ENCODE data around the gene OR6C68. TPM values are rescaled to one million over a fixed set of nuclear protein-coding genes. Genes with fewer than 3 reads are reported as not detected.

OR6C68 gene
- total RNA-seq, 1 experiment from 2014 or later, result not detected

GRCh38 chr12:55499810-55500252, 7.7 kb downstream of the OR6C68 start:
- ATAC-seq (no peak), DNase-seq (ENCODE audit: low read depth, low spot score) (no peak)
- Histone ChIP-seq H3K4me1 (ENCODE audit: control insufficient read depth, insufficient read depth, low read length) (no peaks in the 10 kb centered on the region), H3K27ac (ENCODE audit: low read length) (no peak overlapping the region), H3K27me3 (ENCODE audit: control insufficient read depth, insufficient read depth, low read length) (peaks cover 2% of the 10 kb centered on the region; the same call in 1 of the 2 replicates), H3K9me3 (ENCODE audit: control insufficient read depth, insufficient read depth, low read depth, low read length) (no peaks in the 10 kb centered on the region), H3K4me3 (ENCODE audit: low read depth in 2 of 2, low read length in 2 of 2) (no peak overlapping the region), H3K36me3 (ENCODE audit: control insufficient read depth, insufficient read depth, low read length) (no peaks in the 10 kb centered on the region)
- no TSS peak for BruUV-seq (replicated peaks)
- intact Hi-C loops (cut with micrococcal nuclease; ENCODE audit: unreplicated experiment) (no loop called here), in situ Hi-C loops (cut with HindIII; ENCODE audit: low pct_unique_long_range_greater_than_20kb, low sequenced_read_pairs) (no loop called here)
- ChIA-PET CTCF (no interaction called here), POLR2A (no interaction called here)
- no peak for TF ChIP-seq TCF7L2 (IDR thresholded peaks at IDR 0.05; ENCODE audit: low read depth, low read length)
- TF ChIP-seq SIN3A (IDR thresholded peaks at IDR 0.05; ENCODE audit: borderline replicate concordance, insufficient read depth, low read depth, low read length), result no peak
- TF ChIP-seq POLR2AphosphoS5 (IDR thresholded peaks at IDR 0.05; ENCODE audit: low read depth, low read length), result no peak

- no TSS peak for BruUV-seq (replicated peaks)
- ATAC-seq (no peak), DNase-seq (ENCODE audit: low read depth, low spot score) (no peak)
- intact Hi-C loops (cut with micrococcal nuclease; ENCODE audit: unreplicated experiment) (no loop called here), in situ Hi-C loops (cut with HindIII; ENCODE audit: low pct_unique_long_range_greater_than_20kb, low sequenced_read_pairs) (no loop called here)
- peaks cover 2% of the 10 kb centered on the region; the same call in 1 of the 2 replicates for H3K27me3 ChIP-seq (ENCODE audit: control insufficient read depth, insufficient read depth, low read length)
- H3K27ac ChIP-seq (ENCODE audit: low read length), result no peak overlapping the region
- H3K36me3 ChIP-seq (ENCODE audit: control insufficient read depth, insufficient read depth, low read length), result no peaks in the 10 kb centered on the region
- H3K9me3 ChIP-seq (ENCODE audit: control insufficient read depth, insufficient read depth, low read depth, low read length), result no peaks in the 10 kb centered on the region
- TF ChIP-seq TCF7L2 (IDR thresholded peaks at IDR 0.05; ENCODE audit: low read depth, low read length), result no peak
- no peak for TF ChIP-seq SIN3A (IDR thresholded peaks at IDR 0.05; ENCODE audit: borderline replicate concordance, insufficient read depth, low read depth, low read length)
- no peak for TF ChIP-seq POLR2AphosphoS5 (IDR thresholded peaks at IDR 0.05; ENCODE audit: low read depth, low read length)
- ChIA-PET CTCF (no interaction called here), POLR2A (no interaction called here)
- no peaks in the 10 kb centered on the region for H3K4me1 ChIP-seq (ENCODE audit: control insufficient read depth, insufficient read depth, low read length)
- no peak overlapping the region for H3K4me3 ChIP-seq (ENCODE audit: low read depth in 2 of 2, low read length in 2 of 2)
Observed at GRCh38 chr12:55501601-55502000, 9.4 kb downstream of the OR6C68 start.

GRCh38 chr12:55515696-55516095, 23.5 kb downstream of the OR6C68 start:
- Histone ChIP-seq H3K4me3 (ENCODE audit: low read depth in 2 of 2, low read length in 2 of 2) (no peak overlapping the region), H3K27ac (ENCODE audit: low read length) (no peak overlapping the region), H3K36me3 (ENCODE audit: control insufficient read depth, insufficient read depth, low read length) (no peaks in the 10 kb centered on the region), H3K4me1 (ENCODE audit: control insufficient read depth, insufficient read depth, low read length) (no peaks in the 10 kb centered on the region), H3K9me3 (ENCODE audit: control insufficient read depth, insufficient read depth, low read depth, low read length) (no peaks in the 10 kb centered on the region), H3K27me3 (ENCODE audit: control insufficient read depth, insufficient read depth, low read length) (no peaks in the 10 kb centered on the region; the same call in 1 of the 2 replicates)
- TF ChIP-seq TCF7L2 (IDR thresholded peaks at IDR 0.05; ENCODE audit: low read depth, low read length), result no peak
- no peak for TF ChIP-seq REST (IDR thresholded peaks at IDR 0.05; ENCODE audit: insufficient read depth in 1 of 2, low read depth in 2 of 2, low read length in 1 of 2)
- TF ChIP-seq CTCF (IDR thresholded peaks at IDR 0.05), result no peak
- no peak for TF ChIP-seq POLR2AphosphoS5 (IDR thresholded peaks at IDR 0.05; ENCODE audit: low read depth, low read length)
- in situ Hi-C loops (cut with HindIII; ENCODE audit: low pct_unique_long_range_greater_than_20kb, low sequenced_read_pairs), result no loop called here
- ATAC-seq, result no peak
- ChIA-PET CTCF (interaction anchor here (0.7 kb wide), 1 partner anchor 123 kb away, joined by 3 read pairs; no protein-coding TSS in a partner anchor), POLR2A (no interaction called here)
- no TSS peak for BruUV-seq (replicated peaks)
- DNase-seq (ENCODE audit: low read depth, low spot score), result no peak
- intact Hi-C loops (cut with micrococcal nuclease; ENCODE audit: unreplicated experiment), result no loop called here

Data from Panc1 (cell line).